Psoas muscle (tissue), 8 donors: ENCODE results near the gene MLF1. TPM values are rescaled to one million over a fixed set of nuclear protein-coding genes. Genes with fewer than 3 reads are reported as not detected.

Experiments used
- ATAC-seq, 4 donors: fragments of 200-7000 bp; cut with Tn5 transposase; one replicate each; pipeline ENCODE4 v1.9.1; 2020; ENCODE audit warnings: moderate library complexity in 3 of 4, mild to moderate bottlenecking in 2 of 4
- DNase-seq, 2 donors: peaks; one replicate each; pipeline ENCODE4 v3.0.0-alpha.2; 2020
- H3K27ac ChIP-seq: fragments of 200-600 bp; one replicate; pipeline ENCODE4 v1.8.0; 2022
- H3K27me3 ChIP-seq, 3 donors: fragments of 200-600 bp in 1 of 3; one replicate each; pipeline versions ENCODE4 v1.6.1 to v1.8.0; 2013 to 2022; ENCODE audit warnings: low read length in 2 of 3, mild to moderate bottlenecking in 2 of 3, moderate library complexity in 1 of 3; ENCODE audit not compliant: insufficient read depth in 3 of 3
- H3K36me3 ChIP-seq, 2 donors: fragments of 200-600 bp in 1 of 2; one replicate each; pipeline versions ENCODE4 v1.6.1 to v1.8.0; 2013 to 2022; ENCODE audit warnings: low read depth in 1 of 2, mild to moderate bottlenecking in 1 of 2, moderate library complexity in 1 of 2; ENCODE audit not compliant: insufficient read depth in 1 of 2
- H3K4me1 ChIP-seq: fragments of 200-600 bp; one replicate; pipeline ENCODE4 v1.8.0; 2022
- H3K4me3 ChIP-seq: fragments of 200-600 bp; one replicate; pipeline ENCODE4 v1.8.0; 2022; ENCODE audit warnings: mild to moderate bottlenecking
- H3K9me3 ChIP-seq: fragments of 200-600 bp; one replicate; pipeline ENCODE4 v1.8.0; 2022
- WGBS, 3 donors: extraction: QIAGEN DNeasy Blood & Tissue Kit; methylation state at CpG; one replicate each; pipeline versions ENCODE4 v1.1.6 to v1.1.7; 2013; 5-methylcytosine and 5-hydroxymethylcytosine counted together
- intact Hi-C, 2 donors: fragments of 100-400 bp; cut with DNase I; formaldehyde crosslinking; loops; one replicate each; pipeline versions ENCODE4 v1.11.0 to v1.14.2; 2022
- polyA plus RNA-seq, 3 donors: library from polyadenylated mRNA; stranded (reverse); fragments of 200-250 nt; gene quantifications; one replicate each; pipeline ENCODE4 v1.2.3, GENCODE V29; 2013
- total RNA-seq, 4 donors: library from RNA; stranded (reverse); fragmentation: NEBNext Ultra II Directional in 2 of 4; extraction: Animal tissue kit (Norgen Biotek cat#: 25700) in 2 of 4; gene quantifications; one replicate each; pipeline versions ENCODE4 v1.2.1 to v1.2.4, GENCODE V29; 2021 to 2023
- TF ChIP-seq, protein P1 (sequence below): fragments of 200-600 bp; IDR thresholded peaks from one replicate; pipeline ENCODE4 v1.8.0; 2022; ENCODE audit warnings: antibody characterized with exemption
- donor health status: healthy with polysubstance abuse.
- donor health status: DM: no; HTN: no; CAD: no; lungs with moderate emphysema.
- donor health status: Bipolar disorder and iron deficiency.
- donor health status: healthy.
- donor health status: DM: yes; HTN: yes; CAD: no.
- donor health status: DM: no; HTN: no; CAD: no.
- donor health status: DM: no; HTN: no; CAD: no.
- donor health status: DM: yes; HTN: yes; CAD: no.

Gene MLF1
- total and polyA plus RNA-seq, 7 donors = 4.9 to 117 (median 25.4) TPM

DNA sequence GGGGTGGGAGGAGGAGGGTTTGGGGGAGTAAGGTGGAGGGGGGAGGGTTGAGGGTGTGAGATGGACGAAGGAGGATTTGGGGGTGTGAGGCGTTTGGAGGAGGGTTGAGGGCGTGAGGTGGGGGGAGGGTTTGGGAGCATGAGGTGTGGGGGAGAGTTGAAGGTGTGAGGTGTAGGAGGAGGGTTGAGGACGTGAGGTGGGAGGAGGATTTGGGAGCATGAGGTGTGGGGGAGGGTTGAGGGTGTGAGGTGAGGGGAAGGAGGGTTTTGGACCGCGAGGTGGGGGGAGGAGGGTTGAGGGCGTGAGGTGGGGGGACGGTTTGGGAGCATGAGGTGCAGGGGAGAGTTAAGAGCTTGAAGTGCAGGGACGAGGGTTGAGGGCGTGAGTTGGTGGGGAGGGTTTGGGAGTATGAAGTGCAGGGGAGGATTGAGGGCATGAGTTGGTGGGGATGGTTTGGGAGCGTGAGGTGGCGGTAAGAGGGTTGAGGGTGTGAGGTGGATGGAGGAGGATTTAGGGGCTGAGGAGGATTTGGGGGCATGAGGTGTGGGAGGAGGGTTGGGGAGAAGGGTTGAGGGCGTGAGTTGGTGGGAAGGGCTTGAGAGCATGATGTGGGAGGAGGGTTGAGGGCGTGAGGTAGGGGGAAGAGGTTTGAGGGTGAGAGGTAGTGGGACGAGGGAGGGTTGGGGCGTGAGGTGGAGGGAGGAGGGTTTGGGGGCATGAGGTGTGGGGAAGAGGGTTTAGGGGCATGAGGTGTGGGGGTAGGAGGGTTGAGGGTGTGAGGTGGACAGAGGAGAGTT is 1.2 kb downstream of the MLF1 start:
- WGBS, 3 donors = 67 to 96% (median 86%) methylated on average over 15 to 16 of the region's 16 CpGs
- TF ChIP-seq, protein P1, sequence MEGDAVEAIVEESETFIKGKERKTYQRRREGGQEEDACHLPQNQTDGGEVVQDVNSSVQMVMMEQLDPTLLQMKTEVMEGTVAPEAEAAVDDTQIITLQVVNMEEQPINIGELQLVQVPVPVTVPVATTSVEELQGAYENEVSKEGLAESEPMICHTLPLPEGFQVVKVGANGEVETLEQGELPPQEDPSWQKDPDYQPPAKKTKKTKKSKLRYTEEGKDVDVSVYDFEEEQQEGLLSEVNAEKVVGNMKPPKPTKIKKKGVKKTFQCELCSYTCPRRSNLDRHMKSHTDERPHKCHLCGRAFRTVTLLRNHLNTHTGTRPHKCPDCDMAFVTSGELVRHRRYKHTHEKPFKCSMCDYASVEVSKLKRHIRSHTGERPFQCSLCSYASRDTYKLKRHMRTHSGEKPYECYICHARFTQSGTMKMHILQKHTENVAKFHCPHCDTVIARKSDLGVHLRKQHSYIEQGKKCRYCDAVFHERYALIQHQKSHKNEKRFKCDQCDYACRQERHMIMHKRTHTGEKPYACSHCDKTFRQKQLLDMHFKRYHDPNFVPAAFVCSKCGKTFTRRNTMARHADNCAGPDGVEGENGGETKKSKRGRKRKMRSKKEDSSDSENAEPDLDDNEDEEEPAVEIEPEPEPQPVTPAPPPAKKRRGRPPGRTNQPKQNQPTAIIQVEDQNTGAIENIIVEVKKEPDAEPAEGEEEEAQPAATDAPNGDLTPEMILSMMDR = no peak
- ATAC-seq (no peak), DNase-seq (no peak)
- no peaks in the 10 kb centered on the region for H3K36me3 ChIP-seq
- no peaks in the 10 kb centered on the region for H3K9me3 ChIP-seq
- intact Hi-C loops = loop anchor here (5.0 kb wide), 1 partner anchor 70 kb away; the partner anchor contains the start of gene GFM1 (in 2 of the 2)
- H3K27ac ChIP-seq = no peak overlapping the region
- peaks cover 16% of the 10 kb centered on the region for H3K4me1 ChIP-seq
- no peaks in the 10 kb centered on the region for H3K27me3 ChIP-seq
- H3K4me3 ChIP-seq = peak overlapping the region; percentile 78

DNA sequence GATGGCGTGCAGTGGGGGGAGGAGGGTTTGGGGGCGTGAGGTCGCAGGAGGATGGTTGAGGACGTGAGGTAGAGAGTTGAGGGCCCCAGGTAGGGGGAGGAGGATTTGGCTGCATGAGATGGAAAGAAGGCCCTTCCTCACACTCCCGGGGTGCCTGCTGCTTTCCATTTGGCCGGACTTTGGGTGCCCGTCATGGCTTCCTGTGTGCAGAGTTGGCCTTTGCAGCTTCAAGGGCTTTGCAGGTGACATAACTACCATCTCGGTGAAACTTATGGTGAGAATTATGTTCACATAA is 1.7 kb downstream of the MLF1 start:
- TF ChIP-seq, protein P1 = no peak
- Histone ChIP-seq H3K36me3 (no peaks in the 10 kb centered on the region), H3K4me1 (peaks cover 16% of the 10 kb centered on the region), H3K9me3 (no peaks in the 10 kb centered on the region), H3K4me3 (peak overlapping the region; percentile 48), H3K27me3 (no peaks in the 10 kb centered on the region), H3K27ac (peak overlapping the region; percentile 17)
- no peak for ATAC-seq
- 57 to 87% (median 67%) methylated on average over 7 to 8 of the region's 8 CpGs for WGBS, 3 donors
- DNase-seq = no peak
- intact Hi-C loops = loop anchor here (5.0 kb wide), 1 partner anchor 70 kb away; the partner anchor contains the start of gene GFM1 (in 2 of the 2)

DNA sequence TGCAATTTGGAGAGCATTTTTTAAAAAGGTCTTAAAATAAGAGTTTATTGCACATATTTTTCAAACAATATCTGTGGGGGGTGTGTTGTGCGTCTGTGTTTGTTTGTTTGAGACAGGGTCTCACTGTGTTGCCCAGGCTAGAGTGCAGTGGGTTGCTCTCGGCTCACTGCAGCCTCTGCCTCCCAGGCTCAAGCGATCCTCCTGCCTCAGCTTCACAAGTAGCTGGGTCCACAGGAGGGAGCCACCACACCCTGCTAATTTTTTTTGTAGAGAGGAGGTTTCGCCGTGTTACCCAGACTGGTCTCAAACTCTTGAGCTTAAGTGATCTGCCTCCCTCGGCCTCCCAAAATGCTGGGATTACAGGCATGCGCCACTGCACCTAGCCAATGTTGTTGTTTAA is 2.7 kb downstream of the MLF1 start:
- no peaks in the 10 kb centered on the region for H3K27me3 ChIP-seq
- no peak overlapping the region for H3K4me3 ChIP-seq
- no peak overlapping the region for H3K27ac ChIP-seq
- TF ChIP-seq, protein P1 = peak; percentile 13
- H3K9me3 ChIP-seq = no peaks in the 10 kb centered on the region
- DNase-seq = no peak
- intact Hi-C loops = loop anchor here (5.0 kb wide), 1 partner anchor 69 kb away; the partner anchor contains the start of gene GFM1 (in 2 of the 2)
- WGBS, 3 donors = 68 to 83% (median 79%) methylated on average over 7 of the region's 7 CpGs
- no peak for ATAC-seq
- H3K36me3 ChIP-seq = no peaks in the 10 kb centered on the region
- peaks cover 16% of the 10 kb centered on the region for H3K4me1 ChIP-seq

DNA sequence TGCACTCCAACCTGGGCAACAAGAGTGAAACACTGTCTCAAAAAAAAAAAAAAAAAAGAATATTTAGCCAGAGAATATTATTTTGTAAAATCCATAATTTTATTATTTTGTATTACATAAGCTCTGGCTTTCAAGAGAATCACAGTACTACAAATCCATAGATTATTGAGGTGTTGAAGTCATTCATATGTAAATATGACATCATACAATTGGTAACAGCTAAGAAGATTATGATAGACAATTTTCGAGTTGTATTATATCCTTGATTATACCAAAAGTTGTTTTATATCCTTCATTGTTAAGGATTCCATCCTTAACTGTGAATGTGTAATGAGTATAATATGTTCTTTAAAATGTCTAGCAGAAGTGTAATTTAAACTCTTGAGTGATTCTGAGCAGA is 3.7 kb downstream of the MLF1 start:
- 63 to 83% (median 73%) methylated on average over 1 of the region's 1 CpG for WGBS, 3 donors
- DNase-seq (no peak), ATAC-seq (no peak)
- TF ChIP-seq, protein P1 = no peak
- Histone ChIP-seq H3K36me3 (no peaks in the 10 kb centered on the region), H3K27me3 (no peaks in the 10 kb centered on the region), H3K4me3 (no peak overlapping the region), H3K4me1 (peaks cover 16% of the 10 kb centered on the region), H3K27ac (no peak overlapping the region), H3K9me3 (no peaks in the 10 kb centered on the region)
- intact Hi-C loops = loop anchor here (5.0 kb wide), 1 partner anchor 68 kb away; the partner anchor contains the start of gene GFM1 (in 2 of the 2)
